DOHH2 (cell line): Measurements from ENCODE around the gene RAB11FIP5.

Experiments
- H3F3A ChIP-seq: fragments of 200-600 bp; sonication (generic), shearing (Covaris generic); 2 replicates; pipeline ENCODE4 v1.6.0; 2016; ENCODE audit warnings: antibody characterized with exemption, mild to moderate bottlenecking; ENCODE audit not compliant: control insufficient read depth, insufficient read depth
- H3K27ac ChIP-seq: fragments of 200-600 bp; sonication (generic); 2 replicates; pipeline ENCODE4 v1.5.1; 2014; ENCODE audit warnings: low read depth, mild to moderate bottlenecking, low read length, moderate library complexity
- H3K27me3 ChIP-seq: fragments of 200-600 bp; sonication (generic); 2 replicates; pipeline ENCODE4 v1.6.1; 2014; ENCODE audit warnings: mild to moderate bottlenecking, low read length, mixed read lengths; ENCODE audit not compliant: control insufficient read depth
- H3K36me3 ChIP-seq: fragments of 200-600 bp; sonication (generic); 2 replicates; pipeline ENCODE4 v1.6.1; 2014; ENCODE audit warnings: mild to moderate bottlenecking, low read length, moderate library complexity, mixed read lengths; ENCODE audit not compliant: control insufficient read depth
- H3K4me1 ChIP-seq: fragments of 200-600 bp; sonication (generic); 2 replicates; pipeline ENCODE4 v1.6.1; 2014; ENCODE audit warnings: mild to moderate bottlenecking, low read length, mixed read lengths; ENCODE audit not compliant: control insufficient read depth
- H3K4me2 ChIP-seq: fragments of 200-600 bp; sonication (generic); 2 replicates; pipeline ENCODE4 v1.6.0; 2014; ENCODE audit warnings: mild to moderate bottlenecking, low read length, moderate library complexity
- H3K4me3 ChIP-seq: fragments of 200-600 bp; sonication (generic); 2 replicates; pipeline ENCODE4 v1.5.1; 2014; ENCODE audit warnings: mild to moderate bottlenecking, low read length, mixed read lengths
- H3K79me2 ChIP-seq: fragments of 200-600 bp; sonication (generic); 2 replicates; pipeline ENCODE4 v1.6.1; 2014; ENCODE audit warnings: mild to moderate bottlenecking, low read length, mixed read lengths; ENCODE audit not compliant: control insufficient read depth
- H3K9me2 ChIP-seq: fragments of 200-600 bp; sonication (generic); replicated peaks from 2 replicates; pipeline ENCODE4 v1.6.1; 2014; ENCODE audit warnings: mild to moderate bottlenecking, low read length, mixed read lengths; ENCODE audit not compliant: control insufficient read depth
- H3K9me3 ChIP-seq: fragments of 200-600 bp; sonication (generic); 2 replicates; pipeline ENCODE4 v1.6.1; 2014; ENCODE audit warnings: antibody characterized with exemption, low read length, mixed read lengths; ENCODE audit not compliant: control insufficient read depth, insufficient read depth
- H4K20me1 ChIP-seq: fragments of 200-600 bp; sonication (generic); 2 replicates; pipeline ENCODE4 v1.6.0; 2014; ENCODE audit warnings: low read depth, mild to moderate bottlenecking, antibody characterized with exemption, low read length, moderate library complexity; ENCODE audit not compliant: control insufficient read depth, insufficient read depth
- CTCF ChIP-seq: fragments of 200-600 bp; sonication (generic); IDR thresholded peaks from one replicate; pipeline ENCODE4 v1.5.1; 2014; ENCODE audit warnings: antibody characterized with exemption, mild to moderate bottlenecking, low read depth, low read length; ENCODE audit not compliant: poor library complexity, severe bottlenecking
- EZH2phosphoT487 ChIP-seq: fragments of 200-600 bp; sonication (generic); IDR thresholded peaks from 2 replicates; pipeline ENCODE4 v1.6.1; 2017; ENCODE audit warnings: borderline replicate concordance, mild to moderate bottlenecking, antibody characterized with exemption, low read length, moderate library complexity, mixed read lengths

Gene RAB11FIP5

GRCh38 chr2:73031725-73032701 lies 80.7 kb downstream of the RAB11FIP5 start:
- no peaks in the 10 kb centered on the region for H3K36me3 ChIP-seq
- no peaks in the 10 kb centered on the region for H3K9me2 ChIP-seq
- no peak overlapping the region for H3K27ac ChIP-seq
- H4K20me1 ChIP-seq: no peaks in the 10 kb centered on the region
- H3K4me1 ChIP-seq: no peaks in the 10 kb centered on the region
- no peak overlapping the region for H3K4me2 ChIP-seq
- no peak overlapping the region for H3K4me3 ChIP-seq
- H3K27me3 ChIP-seq: no peaks in the 10 kb centered on the region
- H3F3A ChIP-seq: no peaks in the 10 kb centered on the region
- TF ChIP-seq EZH2phosphoT487: no peak
- no peak for TF ChIP-seq CTCF
- H3K79me2 ChIP-seq: no peaks in the 10 kb centered on the region
- no peaks in the 10 kb centered on the region for H3K9me3 ChIP-seq

- no peak for TF ChIP-seq EZH2phosphoT487
- no peak for TF ChIP-seq CTCF
- Histone ChIP-seq H3K36me3 (no peaks in the 10 kb centered on the region), H3K27me3 (no peaks in the 10 kb centered on the region), H3K4me3 (no peak overlapping the region), H3K27ac (no peak overlapping the region), H4K20me1 (no peaks in the 10 kb centered on the region), H3K79me2 (no peaks in the 10 kb centered on the region), H3K9me2 (no peaks in the 10 kb centered on the region), H3K4me2 (no peak overlapping the region), H3K4me1 (no peaks in the 10 kb centered on the region), H3F3A (no peaks in the 10 kb centered on the region), H3K9me3 (no peaks in the 10 kb centered on the region)
Observed at GRCh38 chr2:73031095-73031678, 81.6 kb downstream of the RAB11FIP5 start.

- Histone ChIP-seq H3K4me2 (no peak overlapping the region), H3F3A (no peaks in the 10 kb centered on the region), H3K79me2 (no peaks in the 10 kb centered on the region), H3K9me2 (no peaks in the 10 kb centered on the region), H3K9me3 (no peaks in the 10 kb centered on the region), H3K4me3 (no peak overlapping the region), H3K36me3 (no peaks in the 10 kb centered on the region), H3K4me1 (no peaks in the 10 kb centered on the region), H3K27ac (no peak overlapping the region), H4K20me1 (no peaks in the 10 kb centered on the region), H3K27me3 (no peaks in the 10 kb centered on the region)
- TF ChIP-seq EZH2phosphoT487: no peak
Observed at GRCh38 chr2:73028841-73029240, 83.9 kb downstream of the RAB11FIP5 start.

- TF ChIP-seq CTCF: no peak
- TF ChIP-seq EZH2phosphoT487: no peak
- H3K79me2 ChIP-seq: no peaks in the 10 kb centered on the region
- no peaks in the 10 kb centered on the region for H3K9me2 ChIP-seq
- no peaks in the 10 kb centered on the region for H3K4me1 ChIP-seq
- no peak overlapping the region for H3K27ac ChIP-seq
- no peaks in the 10 kb centered on the region for H3K36me3 ChIP-seq
- no peaks in the 10 kb centered on the region for H3F3A ChIP-seq
- H3K4me2 ChIP-seq: no peak overlapping the region
- no peaks in the 10 kb centered on the region for H4K20me1 ChIP-seq
- H3K4me3 ChIP-seq: no peak overlapping the region
- no peaks in the 10 kb centered on the region for H3K9me3 ChIP-seq
- no peaks in the 10 kb centered on the region for H3K27me3 ChIP-seq
Observed at GRCh38 chr2:73027340-73027739, 85.4 kb downstream of the RAB11FIP5 start.
